H1 (cell line): ENCODE results near the gene NFATC1. TPM values are rescaled to one million over a fixed set of nuclear protein-coding genes. Genes with fewer than 3 reads are reported as not detected.

Experiments used
- BACH1 ChIP-seq: IDR thresholded peaks from 2 replicates; pipeline ENCODE4 v1.6.1; 2012; ENCODE audit warnings: low read length, improper control_type of control experiment
- BCL11A ChIP-seq, 2 experiments: IDR thresholded peaks; one replicate each; pipeline ENCODE4 v1.6.1; 2011; ENCODE audit warnings: low read depth in 2 of 2, low read length in 2 of 2, mild to moderate bottlenecking in 2 of 2
- BRCA1 ChIP-seq: IDR thresholded peaks from 2 replicates; pipeline ENCODE4 v1.6.1; 2012; ENCODE audit warnings: low read depth, low read length, improper control_type of control experiment
- CREB1 ChIP-seq: IDR thresholded peaks from 2 replicates; pipeline ENCODE4 v1.6.1; 2012; ENCODE audit warnings: inconsistent platforms
- EZH2 ChIP-seq: fragments of 200-600 bp; sonication (generic); IDR thresholded peaks from 2 replicates; pipeline ENCODE4 v1.7.1; 2012; ENCODE audit warnings: low read depth, mild to moderate bottlenecking, moderate library complexity, low read length, inconsistent platforms; ENCODE audit not compliant: severe bottlenecking
- FOSL1 ChIP-seq: IDR thresholded peaks from 2 replicates; pipeline ENCODE4 v1.6.1; 2011; ENCODE audit warnings: mild to moderate bottlenecking, low read depth, low read length, moderate library complexity; ENCODE audit not compliant: insufficient read depth
- RBBP5 ChIP-seq: IDR thresholded peaks from 2 replicates; pipeline ENCODE4 v1.7.1; 2012; ENCODE audit warnings: low read depth, mild to moderate bottlenecking, inconsistent platforms, low read length, moderate library complexity, borderline replicate concordance
- TAF7 ChIP-seq: optimal IDR thresholded peaks from 2 replicates; pipeline ENCODE3; 2011; ENCODE audit warnings: low read depth, mild to moderate bottlenecking, inconsistent platforms, low read length, moderate library complexity, borderline replicate concordance
- TBP ChIP-seq: IDR thresholded peaks from 2 replicates; pipeline ENCODE4 v1.6.1; 2011; ENCODE audit warnings: low read depth, low read length, improper control_type of control experiment
- YY1 ChIP-seq: IDR thresholded peaks from 2 replicates; pipeline ENCODE4 v1.6.1; 2011; ENCODE audit warnings: low read depth, mild to moderate bottlenecking, low read length
- polyA plus RNA-seq, 7 experiments: library from polyadenylated mRNA; depleted of rRNA in 3 of 7; stranded (reverse) in 5 of 7; unstranded in 2 of 7; fragments of >200 nt in 5 of 7; fragments of 200-250 nt in 2 of 7; gene quantifications; 1 replicate in 5 of 7; 2 replicates in 1 of 7; 4 replicates in 1 of 7; pipeline versions ENCODE4 v1.2.1 to v1.2.3, GENCODE V29; 2011 to 2013; ENCODE audit warnings: missing spikeins in 2 of 7, mixed read lengths in 2 of 7
- total RNA-seq: library from RNA; stranded (reverse); fragmentation: NEBNext Ultra II Directional; extraction: Animal tissue kit (Norgen Biotek cat#: 25700); gene quantifications from 2 replicates; pipeline ENCODE4 v1.2.1, GENCODE V29; 2021
- TF ChIP-seq, protein P1 (sequence below): fragments of 300-600 bp; sonication (generic); IDR thresholded peaks from 2 replicates; pipeline ENCODE4 v1.7.1; 2012; ENCODE audit warnings: low read length, moderate library complexity, mild to moderate bottlenecking, inconsistent platforms; ENCODE audit not compliant: insufficient replicate concordance
- TF ChIP-seq, protein P2 (sequence below): IDR thresholded peaks from 2 replicates; pipeline ENCODE4 v1.6.1; 2011; ENCODE audit warnings: low read length, improper control_type of control experiment

Gene NFATC1
- total and polyA plus RNA-seq, 2 of the 8 experiments (the other 6 are each of a cell fraction or from before 2014, with no cell fraction given), result 2.0 to 6.6 TPM

DNA sequence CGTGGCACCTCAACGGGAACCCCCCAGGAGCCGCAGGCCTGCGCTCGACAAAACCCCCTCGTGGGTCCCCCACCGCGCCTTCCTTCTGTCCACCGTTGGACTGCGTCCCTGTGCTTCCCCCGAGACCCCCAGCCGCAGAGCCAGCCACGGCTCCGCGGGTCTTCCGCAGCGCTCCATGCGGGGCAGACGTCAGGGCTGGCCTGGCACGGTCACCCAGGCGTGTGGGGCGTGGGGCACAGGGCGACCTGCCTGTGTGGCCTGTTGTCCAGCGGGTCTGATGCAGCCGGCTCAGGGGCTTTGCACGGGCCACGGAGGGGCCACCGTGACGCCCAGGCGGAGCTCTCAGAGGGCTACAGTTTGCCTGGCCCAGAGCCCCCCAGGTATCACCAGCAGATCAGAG, 11.0 kb downstream of the NFATC1 start (continued):
- TF ChIP-seq, protein P1, sequence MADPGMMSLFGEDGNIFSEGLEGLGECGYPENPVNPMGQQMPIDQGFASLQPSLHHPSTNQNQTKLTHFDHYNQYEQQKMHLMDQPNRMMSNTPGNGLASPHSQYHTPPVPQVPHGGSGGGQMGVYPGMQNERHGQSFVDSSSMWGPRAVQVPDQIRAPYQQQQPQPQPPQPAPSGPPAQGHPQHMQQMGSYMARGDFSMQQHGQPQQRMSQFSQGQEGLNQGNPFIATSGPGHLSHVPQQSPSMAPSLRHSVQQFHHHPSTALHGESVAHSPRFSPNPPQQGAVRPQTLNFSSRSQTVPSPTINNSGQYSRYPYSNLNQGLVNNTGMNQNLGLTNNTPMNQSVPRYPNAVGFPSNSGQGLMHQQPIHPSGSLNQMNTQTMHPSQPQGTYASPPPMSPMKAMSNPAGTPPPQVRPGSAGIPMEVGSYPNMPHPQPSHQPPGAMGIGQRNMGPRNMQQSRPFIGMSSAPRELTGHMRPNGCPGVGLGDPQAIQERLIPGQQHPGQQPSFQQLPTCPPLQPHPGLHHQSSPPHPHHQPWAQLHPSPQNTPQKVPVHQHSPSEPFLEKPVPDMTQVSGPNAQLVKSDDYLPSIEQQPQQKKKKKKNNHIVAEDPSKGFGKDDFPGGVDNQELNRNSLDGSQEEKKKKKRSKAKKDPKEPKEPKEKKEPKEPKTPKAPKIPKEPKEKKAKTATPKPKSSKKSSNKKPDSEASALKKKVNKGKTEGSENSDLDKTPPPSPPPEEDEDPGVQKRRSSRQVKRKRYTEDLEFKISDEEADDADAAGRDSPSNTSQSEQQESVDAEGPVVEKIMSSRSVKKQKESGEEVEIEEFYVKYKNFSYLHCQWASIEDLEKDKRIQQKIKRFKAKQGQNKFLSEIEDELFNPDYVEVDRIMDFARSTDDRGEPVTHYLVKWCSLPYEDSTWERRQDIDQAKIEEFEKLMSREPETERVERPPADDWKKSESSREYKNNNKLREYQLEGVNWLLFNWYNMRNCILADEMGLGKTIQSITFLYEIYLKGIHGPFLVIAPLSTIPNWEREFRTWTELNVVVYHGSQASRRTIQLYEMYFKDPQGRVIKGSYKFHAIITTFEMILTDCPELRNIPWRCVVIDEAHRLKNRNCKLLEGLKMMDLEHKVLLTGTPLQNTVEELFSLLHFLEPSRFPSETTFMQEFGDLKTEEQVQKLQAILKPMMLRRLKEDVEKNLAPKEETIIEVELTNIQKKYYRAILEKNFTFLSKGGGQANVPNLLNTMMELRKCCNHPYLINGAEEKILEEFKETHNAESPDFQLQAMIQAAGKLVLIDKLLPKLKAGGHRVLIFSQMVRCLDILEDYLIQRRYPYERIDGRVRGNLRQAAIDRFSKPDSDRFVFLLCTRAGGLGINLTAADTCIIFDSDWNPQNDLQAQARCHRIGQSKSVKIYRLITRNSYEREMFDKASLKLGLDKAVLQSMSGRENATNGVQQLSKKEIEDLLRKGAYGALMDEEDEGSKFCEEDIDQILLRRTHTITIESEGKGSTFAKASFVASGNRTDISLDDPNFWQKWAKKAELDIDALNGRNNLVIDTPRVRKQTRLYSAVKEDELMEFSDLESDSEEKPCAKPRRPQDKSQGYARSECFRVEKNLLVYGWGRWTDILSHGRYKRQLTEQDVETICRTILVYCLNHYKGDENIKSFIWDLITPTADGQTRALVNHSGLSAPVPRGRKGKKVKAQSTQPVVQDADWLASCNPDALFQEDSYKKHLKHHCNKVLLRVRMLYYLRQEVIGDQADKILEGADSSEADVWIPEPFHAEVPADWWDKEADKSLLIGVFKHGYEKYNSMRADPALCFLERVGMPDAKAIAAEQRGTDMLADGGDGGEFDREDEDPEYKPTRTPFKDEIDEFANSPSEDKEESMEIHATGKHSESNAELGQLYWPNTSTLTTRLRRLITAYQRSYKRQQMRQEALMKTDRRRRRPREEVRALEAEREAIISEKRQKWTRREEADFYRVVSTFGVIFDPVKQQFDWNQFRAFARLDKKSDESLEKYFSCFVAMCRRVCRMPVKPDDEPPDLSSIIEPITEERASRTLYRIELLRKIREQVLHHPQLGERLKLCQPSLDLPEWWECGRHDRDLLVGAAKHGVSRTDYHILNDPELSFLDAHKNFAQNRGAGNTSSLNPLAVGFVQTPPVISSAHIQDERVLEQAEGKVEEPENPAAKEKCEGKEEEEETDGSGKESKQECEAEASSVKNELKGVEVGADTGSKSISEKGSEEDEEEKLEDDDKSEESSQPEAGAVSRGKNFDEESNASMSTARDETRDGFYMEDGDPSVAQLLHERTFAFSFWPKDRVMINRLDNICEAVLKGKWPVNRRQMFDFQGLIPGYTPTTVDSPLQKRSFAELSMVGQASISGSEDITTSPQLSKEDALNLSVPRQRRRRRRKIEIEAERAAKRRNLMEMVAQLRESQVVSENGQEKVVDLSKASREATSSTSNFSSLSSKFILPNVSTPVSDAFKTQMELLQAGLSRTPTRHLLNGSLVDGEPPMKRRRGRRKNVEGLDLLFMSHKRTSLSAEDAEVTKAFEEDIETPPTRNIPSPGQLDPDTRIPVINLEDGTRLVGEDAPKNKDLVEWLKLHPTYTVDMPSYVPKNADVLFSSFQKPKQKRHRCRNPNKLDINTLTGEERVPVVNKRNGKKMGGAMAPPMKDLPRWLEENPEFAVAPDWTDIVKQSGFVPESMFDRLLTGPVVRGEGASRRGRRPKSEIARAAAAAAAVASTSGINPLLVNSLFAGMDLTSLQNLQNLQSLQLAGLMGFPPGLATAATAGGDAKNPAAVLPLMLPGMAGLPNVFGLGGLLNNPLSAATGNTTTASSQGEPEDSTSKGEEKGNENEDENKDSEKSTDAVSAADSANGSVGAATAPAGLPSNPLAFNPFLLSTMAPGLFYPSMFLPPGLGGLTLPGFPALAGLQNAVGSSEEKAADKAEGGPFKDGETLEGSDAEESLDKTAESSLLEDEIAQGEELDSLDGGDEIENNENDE, result no peak
- no peak for TF ChIP-seq CREB1
- no peak for TF ChIP-seq RBBP5
- TF ChIP-seq EZH2, result no peak
- no peak for TF ChIP-seq BCL11A (IDR thresholded peaks at IDR 0.05; ENCODE audit: low read depth in 2 of 2, low read length in 2 of 2)
- no peak for TF ChIP-seq FOSL1
- TF ChIP-seq YY1, result no peak
- no peak for TF ChIP-seq BRCA1
- TF ChIP-seq, protein P2, sequence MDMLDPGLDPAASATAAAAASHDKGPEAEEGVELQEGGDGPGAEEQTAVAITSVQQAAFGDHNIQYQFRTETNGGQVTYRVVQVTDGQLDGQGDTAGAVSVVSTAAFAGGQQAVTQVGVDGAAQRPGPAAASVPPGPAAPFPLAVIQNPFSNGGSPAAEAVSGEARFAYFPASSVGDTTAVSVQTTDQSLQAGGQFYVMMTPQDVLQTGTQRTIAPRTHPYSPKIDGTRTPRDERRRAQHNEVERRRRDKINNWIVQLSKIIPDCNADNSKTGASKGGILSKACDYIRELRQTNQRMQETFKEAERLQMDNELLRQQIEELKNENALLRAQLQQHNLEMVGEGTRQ, result no peak
- TF ChIP-seq TBP, result no peak
- no peak for TF ChIP-seq TAF7
- no peak for TF ChIP-seq BACH1
